ENCODE data around the gene FBXL4. TPM values are rescaled to one million over a fixed set of nuclear protein-coding genes. Genes with fewer than 3 reads are reported as not detected.

The FBXL4 gene
- total and polyA plus RNA-seq, 2 of the 8 experiments (the other 6 are each of a cell fraction or from before 2014, with no cell fraction given) = 6.9 to 13.8 TPM

DNA sequence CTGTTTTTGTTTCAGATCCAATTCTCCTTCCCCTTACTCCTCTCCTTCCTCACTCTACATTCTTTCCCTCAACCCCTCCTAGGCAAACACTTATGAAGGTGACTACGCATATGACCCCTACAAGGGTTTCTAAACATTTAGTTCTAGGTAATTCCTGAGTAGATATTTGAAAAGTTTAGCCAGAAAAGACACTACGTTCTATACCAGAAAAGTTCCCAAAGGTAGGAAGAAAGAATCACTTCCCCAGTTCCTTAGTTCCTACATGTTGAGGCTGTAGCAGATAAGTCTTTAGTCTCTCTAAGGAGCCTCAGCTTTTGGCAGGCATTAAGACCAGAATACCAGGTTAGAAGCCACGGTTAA, 101.7 kb downstream of the FBXL4 start:
- Histone ChIP-seq H3K4me1 (replicated peaks in 1 of 4; ENCODE audit: control insufficient read depth in 3 of 4, insufficient read depth in 4 of 4, low read length in 3 of 4) (peaks cover 2 to 7% (median 4%) of the 10 kb centered on the region in 4 experiments), H4K91ac (replicated peaks; ENCODE audit: insufficient read length, low read length) (no peak overlapping the region), H3K4me3 (ENCODE audit: extremely low read depth in 1 of 4, insufficient read depth in 2 of 4, low read depth in 3 of 4, low read length in 4 of 4) (no peak overlapping the region), H4K20me1 (replicated peaks in 1 of 2; ENCODE audit: control insufficient read depth in 1 of 2, insufficient read depth in 2 of 2, low read length in 2 of 2) (peaks cover 2 to 4% of the 10 kb centered on the region in 2 experiments), H3K9me3 (ENCODE audit: insufficient read depth in 2 of 2, low read depth in 1 of 2, low read length in 1 of 2) (no peaks in the 10 kb centered on the region), H3K79me2 (ENCODE audit: control insufficient read depth in 1 of 2, insufficient read depth in 2 of 2, low read length in 2 of 2) (no peaks in the 10 kb centered on the region), H2AFZ (ENCODE audit: low read length) (no peak overlapping the region), H3K4ac (replicated peaks; ENCODE audit: insufficient read length, low read depth, low read length) (no peak overlapping the region), H2BK120ac (replicated peaks; ENCODE audit: low read depth, low read length) (no peak overlapping the region), H3K4me2 (ENCODE audit: insufficient read depth in 1 of 2, low read depth in 2 of 2, low read length in 2 of 2) (no peak overlapping the region; a peak in 1 of 4 replicates), H4K8ac (ENCODE audit: extremely low read depth, insufficient read depth, low read length) (no peak overlapping the region), H3K27me3 (replicated peaks in 1 of 4; ENCODE audit: control insufficient read depth in 3 of 4, extremely low read depth in 1 of 4, insufficient read depth in 3 of 4, low read length in 3 of 4) (peaks cover 42 to 70% (median 59%) of the 10 kb centered on the region in 4 experiments; a peak in 6 of 7 replicates), H2BK15ac (ENCODE audit: low read length) (no peak overlapping the region), H2AK5ac (ENCODE audit: low read depth, low read length) (no peak overlapping the region), H2BK12ac (ENCODE audit: low read depth, low read length) (no peak overlapping the region), H3K27ac (ENCODE audit: low read depth, low read length) (no peak overlapping the region), H3K56ac (replicated peaks; ENCODE audit: insufficient read length, low read depth, low read length) (no peak overlapping the region), H2BK5ac (ENCODE audit: low read depth, low read length) (no peak overlapping the region), H3K23ac (ENCODE audit: insufficient read length) (no peak overlapping the region), H3K18ac (ENCODE audit: extremely low read depth, low read length) (no peak overlapping the region), H3K9ac (replicated peaks in 1 of 4; ENCODE audit: extremely low read depth in 1 of 4, low read depth in 3 of 4, low read length in 3 of 4) (no peak overlapping the region), H3K79me1 (ENCODE audit: low read depth, low read length) (no peaks in the 10 kb centered on the region), H4K5ac (ENCODE audit: insufficient read length, low read depth, low read length) (no peak overlapping the region), H3K36me3 (ENCODE audit: control insufficient read depth in 2 of 4, insufficient read depth in 4 of 4, low read length in 3 of 4) (no peaks in the 10 kb centered on the region; a peak in 1 of 8 replicates), H2BK20ac (ENCODE audit: low read length) (no peak overlapping the region), H3K23me2 (ENCODE audit: low read depth, low read length) (no peaks in the 10 kb centered on the region; the same call in 1 of the 2 replicates), H3K14ac (ENCODE audit: insufficient read length) (no peak overlapping the region)
- DNase-seq (ENCODE audit: low read depth in 1 of 2, low spot score in 2 of 2) (no peak), FAIRE-seq (no peak)
- WGBS, 2 experiments (ENCODE audit: extremely low coverage in 1 of 2, insufficient coverage in 1 of 2, insufficient read length in 1 of 2, insufficient replicate concordance in 2 of 2, low coverage in 1 of 2, low lambda C conversion rate in 2 of 2, missing lambda C conversion rate in 1 of 2) = 55% methylated on average over 3 of the region's 3 CpGs; no CpG with 5 or more reads in 1 of the 2 experiments
- CTCF ChIA-PET (ENCODE audit: partially characterized antibody) = interaction anchor here (0.9 to 8.5 kb wide), 7 partner anchors 11 to 1778 kb away, joined by 3 to 79 read pairs (median 3); partner anchors contain the start of gene POU3F2
- POLR2A ChIA-PET (ENCODE audit: partially characterized antibody) = interaction anchor here (1.0 kb wide), 1 partner anchor 682 kb away, joined by 3 read pairs; no protein-coding TSS in a partner anchor
- no peak for TF ChIP-seq RXRA (IDR thresholded peaks at IDR 0.05; ENCODE audit: insufficient read depth, low read depth, low read length)
- TF ChIP-seq SAP30 (IDR thresholded peaks at IDR 0.05; ENCODE audit: insufficient read depth, insufficient replicate concordance, low read length) = no peak

Data from H1 (cell line).